Fibroblast of skin of left biceps (primary cell): ENCODE data around the gene ERI3.
"Not testable (repeated sequence)": the region's sequence is repeated elsewhere in the genome, so short reads cannot be mapped to it uniquely, and the experiment has no call there.

Experiments
- DNase-seq, 2 experiments: peaks; one replicate each; pipeline ENCODE4 v3.0.0-alpha.2; 2013; ENCODE audit warnings: low read depth in 2 of 2

ERI3 gene

DNA sequence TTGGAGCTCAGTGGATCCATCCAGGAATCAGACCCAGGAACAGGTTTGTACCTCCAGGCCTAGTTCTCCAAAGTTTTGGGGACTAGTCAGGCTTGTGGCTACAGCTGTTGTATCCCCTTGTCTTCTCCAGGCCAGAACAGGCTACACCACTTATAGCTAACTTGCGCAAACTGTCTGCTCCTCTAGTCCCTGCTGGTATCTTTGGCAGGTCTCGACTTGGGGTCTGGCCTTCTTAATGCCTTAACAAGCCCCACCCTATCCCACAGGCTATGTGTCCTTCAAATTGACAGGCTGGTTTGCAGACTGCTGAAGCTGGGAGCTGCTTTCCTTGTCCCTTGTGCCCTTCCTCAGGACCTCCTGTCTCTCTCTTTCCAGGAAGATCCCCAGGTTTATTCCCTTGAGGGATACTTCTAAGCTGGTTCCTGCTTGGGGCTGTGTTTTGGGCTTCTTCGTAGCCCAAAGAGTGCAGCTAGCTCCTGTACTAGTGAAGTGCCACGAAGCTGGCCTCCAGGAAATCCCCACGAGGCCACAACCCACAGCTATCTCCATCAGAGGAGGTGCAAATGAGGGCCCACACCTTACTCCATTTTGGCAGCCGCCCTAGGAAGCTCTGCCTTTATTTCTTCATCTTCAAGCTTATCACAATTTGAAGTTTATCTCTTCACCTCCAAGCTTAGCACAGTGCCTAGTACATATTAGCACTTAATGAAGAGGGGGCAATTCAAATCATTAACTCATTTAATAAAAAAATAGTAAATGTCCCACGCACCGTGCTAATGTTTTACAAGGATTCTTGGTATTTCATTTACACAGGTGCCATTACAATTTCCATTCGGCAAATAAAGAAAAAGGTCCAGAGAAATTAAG, 142.5 kb downstream of the ERI3 start:
- no peak for DNase-seq

DNA sequence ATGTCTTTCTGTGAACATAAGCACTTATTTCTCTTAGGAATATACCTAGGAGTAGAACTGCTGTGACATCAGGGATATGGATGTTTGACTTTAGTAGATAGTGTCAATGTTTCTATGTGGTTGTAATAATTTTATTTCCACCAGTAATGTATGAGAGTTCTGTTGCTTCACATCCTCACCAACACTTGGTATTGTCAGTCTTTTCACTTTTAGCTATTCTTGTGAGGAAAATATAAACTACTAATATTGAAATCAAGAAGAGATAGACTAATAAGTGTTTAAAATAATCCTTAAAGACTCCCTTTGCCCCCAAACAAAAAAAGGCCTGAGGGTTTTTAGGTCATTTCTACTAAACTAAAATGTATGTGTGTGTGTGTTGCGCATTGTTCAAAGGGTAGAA, 144.5 kb downstream of the ERI3 start:
- DNase-seq, result no peak

DNA sequence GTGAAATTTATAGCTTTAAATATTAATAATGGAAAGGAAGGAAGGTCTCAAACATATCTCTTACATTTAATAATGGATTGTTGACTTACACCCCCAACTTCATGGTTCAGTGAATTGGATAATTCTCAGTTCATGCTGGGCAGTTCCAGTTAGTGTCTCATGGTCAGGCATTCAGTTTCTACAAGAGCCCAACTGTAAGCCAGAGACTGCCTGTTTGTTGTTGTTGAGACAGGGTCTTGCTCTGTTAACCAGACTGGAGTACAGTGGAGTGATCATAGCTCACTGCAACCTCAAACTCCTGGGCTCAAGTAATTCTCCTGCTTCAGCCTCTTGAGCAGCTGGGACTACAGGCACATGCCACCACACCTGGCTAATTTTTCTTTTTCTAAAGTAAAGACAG, 146.8 kb downstream of the ERI3 start:
- no peak for DNase-seq

DNA sequence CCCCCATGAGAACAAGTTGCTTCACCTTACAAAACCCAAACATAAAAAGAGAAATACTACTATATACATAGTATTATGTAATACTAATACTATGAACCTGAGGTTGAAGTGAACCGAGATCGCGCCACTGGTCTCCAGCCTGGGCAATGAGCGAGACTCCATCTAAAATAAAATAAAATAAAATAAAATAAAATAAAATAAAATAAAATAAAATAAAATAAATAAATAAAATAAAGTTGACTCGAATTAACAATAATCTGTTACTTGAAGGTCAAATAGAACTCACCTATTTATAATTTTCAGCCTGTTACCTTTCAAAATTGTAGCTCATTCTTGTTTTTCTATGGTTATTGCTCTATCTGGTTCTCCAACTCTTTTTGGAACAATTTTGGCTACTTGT, 148.5 kb downstream of the ERI3 start:
- not testable (repeated sequence) for DNase-seq

DNA sequence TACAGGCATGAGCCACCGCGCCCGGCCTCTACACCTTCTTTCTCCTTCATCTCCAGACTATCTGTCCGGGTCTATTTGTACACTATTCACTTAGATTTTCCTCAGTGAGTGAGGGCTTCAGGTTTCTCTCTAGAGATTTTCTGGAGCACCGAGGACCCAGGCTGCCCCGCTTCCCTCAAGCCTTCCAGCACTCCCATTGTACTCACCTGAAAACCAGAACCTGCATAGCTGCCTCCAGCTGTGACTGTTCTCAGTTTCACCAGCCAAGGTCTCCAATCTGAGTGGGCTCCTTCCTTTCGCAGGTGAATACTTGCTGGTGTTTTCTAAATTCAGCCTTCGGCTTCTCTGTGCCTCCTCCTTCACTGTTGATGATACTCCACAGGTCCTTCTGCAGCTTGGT, 154.7 kb downstream of the ERI3 start:
- DNase-seq, result no peak

DNA sequence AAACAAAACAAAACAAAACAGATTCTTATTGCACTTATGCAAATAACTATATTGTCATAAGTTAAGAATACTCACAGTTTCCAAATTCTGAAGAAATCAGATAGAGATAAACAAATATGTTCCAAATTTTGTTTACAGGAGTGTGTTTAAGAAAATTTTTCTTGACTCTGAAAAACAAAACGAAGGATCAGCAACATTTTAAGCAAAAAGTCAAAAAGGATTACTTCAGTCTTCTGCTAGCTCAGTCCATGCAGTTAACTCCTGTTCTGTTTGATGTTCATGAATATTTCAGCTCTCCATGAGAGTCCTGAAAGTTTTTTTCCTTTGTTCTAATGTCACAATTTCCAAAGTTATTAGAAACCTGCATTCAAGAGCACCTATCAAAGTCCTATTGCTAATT, 180.4 kb downstream of the ERI3 start:
- no peak for DNase-seq
